HEK293 (cell line): ENCODE results near the gene FXYD6.

ENCODE experiments used
- CTCF ChIA-PET: fragments of 350-600 bp; formaldehyde crosslinking; extraction: SDS; loops from one replicate; lab custom pipeline; 2021; ENCODE audit warnings: antibody characterized with exemption; lab: Yijun Ruan, JAX
- POLR2A ChIA-PET: fragments of 300-600 bp; formaldehyde crosslinking; extraction: SDS; loops from one replicate; lab custom pipeline; 2020; ENCODE audit warnings: antibody characterized with exemption, inconsistent platforms; lab: Yijun Ruan, JAX
- H3K27ac ChIP-seq: fragments of 200-500 bp; sonication (Bioruptor generic); 2 replicates; pipeline ENCODE4 v1.5.1; 2014; ENCODE audit warnings: low read depth, low read length, control low read depth, inconsistent platforms; ENCODE audit errors: extremely low read depth
- H3K36me3 ChIP-seq, 2 experiments: fragments of 200-500 bp in 1 of 2; sonication (Bioruptor generic) in 1 of 2; 1 replicate in 1 of 2; 2 replicates in 1 of 2; pipeline ENCODE4 v1.5.1; 2014 to 2017; ENCODE audit warnings: inconsistent platforms in 2 of 2, low read length in 2 of 2; ENCODE audit not compliant: control insufficient read depth in 2 of 2, insufficient read depth in 1 of 2
- H3K4me1 ChIP-seq: fragments of 200-500 bp; sonication (Bioruptor generic); 2 replicates; pipeline ENCODE4 v1.5.1; 2014; ENCODE audit warnings: mild to moderate bottlenecking, low read length, inconsistent platforms; ENCODE audit not compliant: control insufficient read depth, insufficient read depth
- H3K4me3 ChIP-seq: 2 replicates; pipeline ENCODE4 v1.5.1; 2011; ENCODE audit warnings: low read depth, mild to moderate bottlenecking, control low read depth, low read length, moderate library complexity
- H3K9me3 ChIP-seq: fragments of 200-500 bp; sonication (Bioruptor generic); 2 replicates; pipeline ENCODE4 v1.5.1; 2014; ENCODE audit warnings: low read depth, low read length, inconsistent platforms; ENCODE audit not compliant: control insufficient read depth, insufficient read depth
- BCL11A ChIP-seq: fragments of 450-650 bp; formaldehyde crosslinking; IDR thresholded peaks from 2 replicates; pipeline ENCODE4 v1.5.1; 2016; ENCODE audit warnings: low read depth, missing biosample characterization, missing genetic modification characterization
- CTCF ChIP-seq: fragments of 450-650 bp; formaldehyde crosslinking; IDR thresholded peaks from 2 replicates; pipeline ENCODE4 v1.5.1; 2016; ENCODE audit warnings: missing biosample characterization, missing genetic modification characterization
- KLF17 ChIP-seq: fragments of 450-650 bp; formaldehyde crosslinking; IDR thresholded peaks from 2 replicates; pipeline ENCODE4 v1.5.1; 2016; ENCODE audit warnings: missing biosample characterization, missing genetic modification characterization
- SP7 ChIP-seq: fragments of 450-650 bp; formaldehyde crosslinking; IDR thresholded peaks from 2 replicates; pipeline ENCODE4 v1.5.1; 2016; ENCODE audit warnings: missing biosample characterization, missing genetic modification characterization
- WT1 ChIP-seq: fragments of 450-650 bp; formaldehyde crosslinking; IDR thresholded peaks from 2 replicates; pipeline ENCODE4 v1.5.1; 2016; ENCODE audit warnings: missing biosample characterization, missing genetic modification characterization
- YY2 ChIP-seq: fragments of 450-650 bp; formaldehyde crosslinking; IDR thresholded peaks from 2 replicates; pipeline ENCODE4 v1.5.1; 2016; ENCODE audit warnings: missing biosample characterization, missing genetic modification characterization
- ZBTB7A ChIP-seq: fragments of 450-650 bp; formaldehyde crosslinking; IDR thresholded peaks from 2 replicates; pipeline ENCODE4 v1.5.1; 2016; ENCODE audit warnings: low read depth, missing biosample characterization, missing genetic modification characterization
- ZBTB8A ChIP-seq: fragments of 450-650 bp; formaldehyde crosslinking; IDR thresholded peaks from 2 replicates; pipeline ENCODE4 v1.5.1; 2016; ENCODE audit warnings: missing biosample characterization, missing genetic modification characterization
- ZNF133 ChIP-seq: fragments of 450-650 bp; formaldehyde crosslinking; IDR thresholded peaks from 2 replicates; pipeline ENCODE4 v1.5.1; 2016; ENCODE audit warnings: missing biosample characterization, missing genetic modification characterization
- ZNF148 ChIP-seq: fragments of 450-650 bp; formaldehyde crosslinking; IDR thresholded peaks from 2 replicates; pipeline ENCODE4 v1.5.0; 2017; ENCODE audit warnings: missing biosample characterization, missing genetic modification characterization, borderline replicate concordance
- ZNF16 ChIP-seq: fragments of 450-650 bp; formaldehyde crosslinking; IDR thresholded peaks from 2 replicates; pipeline ENCODE4 v1.5.1; 2016; ENCODE audit warnings: low read depth, missing biosample characterization, missing genetic modification characterization
- ZNF19 ChIP-seq: fragments of 450-650 bp; formaldehyde crosslinking; IDR thresholded peaks from 2 replicates; pipeline ENCODE4; 2016; ENCODE audit warnings: missing biosample characterization, missing genetic modification characterization, low read depth
- ZNF2 ChIP-seq: fragments of 450-650 bp; formaldehyde crosslinking; IDR thresholded peaks from 2 replicates; pipeline ENCODE4 v1.5.1; 2016; ENCODE audit warnings: missing biosample characterization, missing genetic modification characterization
- ZNF26 ChIP-seq: fragments of 450-650 bp; formaldehyde crosslinking; IDR thresholded peaks from 2 replicates; pipeline ENCODE4 v1.5.1; 2016; ENCODE audit warnings: missing biosample characterization, missing genetic modification characterization
- ZNF280D ChIP-seq: fragments of 450-650 bp; formaldehyde crosslinking; IDR thresholded peaks from 2 replicates; pipeline ENCODE4 v1.5.1; 2016; ENCODE audit warnings: missing biosample characterization, missing genetic modification characterization
- ZNF341 ChIP-seq: fragments of 450-650 bp; formaldehyde crosslinking; IDR thresholded peaks from 2 replicates; pipeline ENCODE4; 2016; ENCODE audit warnings: low read depth, missing biosample characterization, missing genetic modification characterization
- ZNF433 ChIP-seq: fragments of 450-650 bp; formaldehyde crosslinking; IDR thresholded peaks from 2 replicates; pipeline ENCODE4 v1.5.1; 2016; ENCODE audit warnings: missing biosample characterization, missing genetic modification characterization, low read depth
- ZNF48 ChIP-seq: fragments of 450-650 bp; formaldehyde crosslinking; IDR thresholded peaks from 2 replicates; pipeline ENCODE4 v1.5.1; 2016; ENCODE audit warnings: missing biosample characterization, missing genetic modification characterization
- ZNF529 ChIP-seq: fragments of 450-650 bp; formaldehyde crosslinking; IDR thresholded peaks from 2 replicates; pipeline ENCODE4 v1.5.1; 2017; ENCODE audit warnings: missing genetic modification characterization, missing biosample characterization; ENCODE audit not compliant: insufficient replicate concordance
- ZNF626 ChIP-seq: fragments of 450-650 bp; sonication (Bioruptor Pico); formaldehyde crosslinking; IDR thresholded peaks from 2 replicates; pipeline ENCODE4 v1.5.1; 2018; ENCODE audit warnings: missing biosample characterization, missing genetic modification characterization, inconsistent platforms
- ZNF660 ChIP-seq: fragments of 450-650 bp; IDR thresholded peaks from 2 replicates; pipeline ENCODE4 v1.5.1; 2018; ENCODE audit warnings: missing biosample characterization, mild to moderate bottlenecking, missing genetic modification characterization
- ZNF670 ChIP-seq: fragments of 450-650 bp; formaldehyde crosslinking; IDR thresholded peaks from 2 replicates; pipeline ENCODE4 v1.5.1; 2016; ENCODE audit warnings: missing biosample characterization, missing genetic modification characterization, low read depth
- ZNF843 ChIP-seq: fragments of 450-650 bp; formaldehyde crosslinking; IDR thresholded peaks from 2 replicates; pipeline ENCODE4 v1.5.1; 2016; ENCODE audit warnings: missing biosample characterization, missing genetic modification characterization
- ZSCAN16 ChIP-seq: fragments of 450-650 bp; formaldehyde crosslinking; IDR thresholded peaks from 2 replicates; pipeline ENCODE4 v1.5.1; 2016; ENCODE audit warnings: missing biosample characterization, missing genetic modification characterization

Gene FXYD6

GRCh38 chr11:117849781-117850414 is 26.6 kb downstream of the FXYD6 start:
- no peaks in the 10 kb centered on the region for H3K36me3 ChIP-seq
- POLR2A ChIA-PET: no interaction called here
- H3K9me3 ChIP-seq: no peaks in the 10 kb centered on the region
- H3K4me3 ChIP-seq: no peak overlapping the region
- TF ChIP-seq ZNF626: no peak
- TF ChIP-seq WT1 (tag by site-specific recombination): no peak
- TF ChIP-seq ZNF48 (tag by site-specific recombination): no peak
- TF ChIP-seq ZNF148 (tag by site-specific recombination): no peak
- TF ChIP-seq ZNF843 (tag by site-specific recombination): no peak
- TF ChIP-seq KLF17 (tag by site-specific recombination): no peak
- CTCF ChIA-PET: interaction anchor here (0.7 to 4.0 kb wide), 3 partner anchors 27 to 97 kb away, joined by 3 to 17 read pairs (median 8); no protein-coding TSS in a partner anchor
- no peak overlapping the region for H3K27ac ChIP-seq
- H3K4me1 ChIP-seq: no peaks in the 10 kb centered on the region

GRCh38 chr11:117843666-117844484 is 32.6 kb downstream of the FXYD6 start:
- ChIA-PET CTCF (interaction anchor here (0.5 to 5.4 kb wide), 38 partner anchors 9 to 326 kb away, joined by 3 to 169 read pairs (median 4); no protein-coding TSS in a partner anchor), POLR2A (no interaction called here)
- H3K9me3 ChIP-seq: no peaks in the 10 kb centered on the region
- no peak overlapping the region for H3K27ac ChIP-seq
- no peaks in the 10 kb centered on the region for H3K4me1 ChIP-seq
- H3K36me3 ChIP-seq: no peaks in the 10 kb centered on the region
- H3K4me3 ChIP-seq: no peak overlapping the region
- no peak for TF ChIP-seq ZSCAN16 (tag by site-specific recombination)
- TF ChIP-seq ZNF19 (tag by site-specific recombination): no peak
- TF ChIP-seq CTCF: peak; percentile 64
- TF ChIP-seq ZNF433 (tag by site-specific recombination): no peak
- TF ChIP-seq BCL11A (tag by site-specific recombination): no peak
- no peak for TF ChIP-seq ZNF670
- TF ChIP-seq ZNF2: 0 out of 2 replicates have a peak, but pooled peaks have one; percentile 22
- no peak for TF ChIP-seq ZBTB7A
- TF ChIP-seq SP7 (tag by site-specific recombination): 0 out of 2 replicates have a peak, but pooled peaks have one; percentile 19
- TF ChIP-seq ZNF341 (tag by site-specific recombination): no peak
- TF ChIP-seq YY2 (tag by site-specific recombination): no peak
- no peak for TF ChIP-seq ZNF16
- no peak for TF ChIP-seq ZNF26 (tag by site-specific recombination)
- TF ChIP-seq ZNF133: no peak
- no peak for TF ChIP-seq ZBTB8A
- TF ChIP-seq ZNF529: no peak
- no peak for TF ChIP-seq ZNF280D
- TF ChIP-seq ZNF660 (tag by site-specific recombination): peak; percentile 59; the same call in 1 of the 2 replicates
